Measurements from ENCODE around the gene FAM234B. TPM values are rescaled to one million over a fixed set of nuclear protein-coding genes. Genes with fewer than 3 reads are reported as not detected.
A peak's percentile ranks its signal among the peaks of the same experiment; 100 is the strongest.

FAM234B gene
- total and polyA plus RNA-seq, 2 of the 8 experiments (the other 6 are each of a cell fraction or from before 2014, with no cell fraction given): 12.5 to 29.1 TPM

GRCh38 chr12:13028825-13029570 lies 15.2 kb upstream of the FAM234B start:
- H4K91ac ChIP-seq (replicated peaks; ENCODE audit: insufficient read length, low read length): no peak overlapping the region
- no peak overlapping the region for H2AK5ac ChIP-seq (ENCODE audit: low read depth, low read length)
- H2BK15ac ChIP-seq (ENCODE audit: low read length): no peak overlapping the region
- peaks cover 2 to 6% (median 5%) of the 10 kb centered on the region in 4 experiments; a peak in 5 of 7 replicates for H3K4me1 ChIP-seq (replicated peaks in 1 of 4; ENCODE audit: control insufficient read depth in 3 of 4, insufficient read depth in 4 of 4, low read length in 3 of 4)
- no peaks in the 10 kb centered on the region for H3K79me1 ChIP-seq (ENCODE audit: low read depth, low read length)
- no peaks in the 10 kb centered on the region for H3K36me3 ChIP-seq (ENCODE audit: control insufficient read depth in 2 of 4, insufficient read depth in 4 of 4, low read length in 3 of 4)
- WGBS, 2 experiments (ENCODE audit: extremely low coverage in 1 of 2, insufficient coverage in 1 of 2, insufficient read length in 1 of 2, insufficient replicate concordance in 2 of 2, low coverage in 1 of 2, low lambda C conversion rate in 2 of 2, missing lambda C conversion rate in 1 of 2): 47% methylated on average over 4 of the region's 4 CpGs; no CpG with 5 or more reads in 1 of the 2 experiments
- no peaks in the 10 kb centered on the region for H3K79me2 ChIP-seq (ENCODE audit: control insufficient read depth in 1 of 2, insufficient read depth in 2 of 2, low read length in 2 of 2)
- no peaks in the 10 kb centered on the region for H3K27me3 ChIP-seq (replicated peaks in 1 of 4; ENCODE audit: control insufficient read depth in 3 of 4, extremely low read depth in 1 of 4, insufficient read depth in 3 of 4, low read length in 3 of 4)
- H3K4me2 ChIP-seq (ENCODE audit: insufficient read depth in 1 of 2, low read depth in 2 of 2, low read length in 2 of 2): peak overlapping the region in 1 of 2 experiments; percentile 40; a peak in 2 of 4 replicates
- peak; percentile 88 for FAIRE-seq
- H3K9ac ChIP-seq (replicated peaks in 1 of 4; ENCODE audit: extremely low read depth in 1 of 4, low read depth in 3 of 4, low read length in 3 of 4): no peak overlapping the region
- no peak overlapping the region for H3K14ac ChIP-seq (ENCODE audit: insufficient read length)
- H4K5ac ChIP-seq (ENCODE audit: insufficient read length, low read depth, low read length): no peak overlapping the region
- H3K56ac ChIP-seq (replicated peaks; ENCODE audit: insufficient read length, low read depth, low read length): no peak overlapping the region
- no peak overlapping the region for H3K23ac ChIP-seq (ENCODE audit: insufficient read length)
- no peaks in the 10 kb centered on the region for H4K20me1 ChIP-seq (replicated peaks in 1 of 2; ENCODE audit: control insufficient read depth in 1 of 2, insufficient read depth in 2 of 2, low read length in 2 of 2)
- H2BK120ac ChIP-seq (replicated peaks; ENCODE audit: low read depth, low read length): peak overlapping the region; percentile 62
- POLR2A ChIA-PET (ENCODE audit: partially characterized antibody): interaction anchor here (0.6 kb wide), 1 partner anchor 763 kb away, joined by 3 read pairs; no protein-coding TSS in a partner anchor
- no peak overlapping the region for H3K18ac ChIP-seq (ENCODE audit: extremely low read depth, low read length)
- peak overlapping the region; percentile 29; the same call in 1 of the 2 replicates for H2BK12ac ChIP-seq (ENCODE audit: low read depth, low read length)
- H2AFZ ChIP-seq (ENCODE audit: low read length): no peak overlapping the region
- H3K9me3 ChIP-seq (ENCODE audit: insufficient read depth in 2 of 2, low read depth in 1 of 2, low read length in 1 of 2): no peaks in the 10 kb centered on the region
- H4K8ac ChIP-seq (ENCODE audit: extremely low read depth, insufficient read depth, low read length): peak overlapping the region; percentile 51
- 0 out of 2 replicates have a peak overlapping the region, but pooled peaks have one; percentile 2 for H3K27ac ChIP-seq (ENCODE audit: low read depth, low read length)
- no peak for DNase-seq (ENCODE audit: low read depth in 1 of 2, low spot score in 2 of 2)
- H2BK5ac ChIP-seq (ENCODE audit: low read depth, low read length): no peak overlapping the region; the same call in 1 of the 2 replicates
- CTCF ChIA-PET (ENCODE audit: partially characterized antibody): interaction anchor here (0.9 to 2.8 kb wide), 6 partner anchors 9 to 315 kb away, joined by 3 to 9 read pairs (median 5); partner anchors contain the start of gene FAM234B
- H2BK20ac ChIP-seq (ENCODE audit: low read length): no peak overlapping the region
- H3K23me2 ChIP-seq (ENCODE audit: low read depth, low read length): no peaks in the 10 kb centered on the region
- no peak overlapping the region for H3K4ac ChIP-seq (replicated peaks; ENCODE audit: insufficient read length, low read depth, low read length)
- H3K4me3 ChIP-seq (ENCODE audit: extremely low read depth in 1 of 4, insufficient read depth in 2 of 4, low read depth in 3 of 4, low read length in 4 of 4): peak overlapping the region in 1 of 4 experiments; percentile 3; a peak in 1 of 8 replicates
- TF ChIP-seq CBX8 (IDR thresholded peaks at IDR 0.05; ENCODE audit: borderline replicate concordance, low read depth, low read length) (no peak), RFX5 (IDR thresholded peaks at IDR 0.05; ENCODE audit: borderline replicate concordance, low read depth, low read length) (no peak), ZNF274 (IDR thresholded peaks at IDR 0.05; ENCODE audit: borderline replicate concordance, extremely low read depth, low read length) (no peak), POLR2AphosphoS5 (IDR thresholded peaks at IDR 0.05; ENCODE audit: low read depth, low read length) (no peak), SAP30 (IDR thresholded peaks at IDR 0.05; ENCODE audit: insufficient read depth, insufficient replicate concordance, low read length) (no peak), KDM5A (IDR thresholded peaks at IDR 0.05; ENCODE audit: low read length) (no peak), TCF12 (IDR thresholded peaks at IDR 0.05; ENCODE audit: low read depth, low read length) (no peak), TEAD4 (IDR thresholded peaks at IDR 0.05; ENCODE audit: low read depth, low read length) (peak; percentile 94), HDAC2 (IDR thresholded peaks at IDR 0.05; ENCODE audit: borderline replicate concordance in 1 of 2, low read depth in 2 of 2, low read length in 2 of 2) (0 out of 4 replicates have a peak, but pooled peaks of 1 of the 2 experiments have one; percentile 32), RXRA (IDR thresholded peaks at IDR 0.05; ENCODE audit: insufficient read depth, low read depth, low read length) (no peak)
